Endothelial cell of umbilical vein (primary cell): ENCODE data around the gene MYO7B. TPM values are rescaled to one million over a fixed set of nuclear protein-coding genes. Genes with fewer than 3 reads are reported as not detected.
A peak's percentile ranks its signal among the peaks of the same experiment; 100 is the strongest.

Experiments
- BruUV-seq: library from RNA; stranded (reverse); fragments of 400-500 nt; replicated peaks from 2 replicates; lab custom pipeline; 2021; lab: Mats Ljungman, UMichigan
- CTCF ChIA-PET: fragments of 300-600, 350-600 bp; sonication (Branson Sonifier 250); formaldehyde crosslinking; loops from one replicate; lab custom pipeline; 2021; ENCODE audit warnings: antibody characterized with exemption, inconsistent platforms; lab: Charles Lee
- POLR2A ChIA-PET: fragments of 300-600, 350-600 bp; sonication (Branson Sonifier 250); formaldehyde crosslinking; loops from one replicate; lab custom pipeline; 2021; ENCODE audit warnings: antibody characterized with exemption, inconsistent platforms; lab: Charles Lee
- DNase-seq: peaks from one replicate; pipeline ENCODE4 v3.0.0-alpha.2; 2011; ENCODE audit warnings: low read depth, low spot score
- FAIRE-seq: peaks from 2 replicates; lab custom pipeline; 2011; peaks lifted over from hg19 to GRCh38; lab: Jason Lieb, UNC
- H2AFZ ChIP-seq: 2 replicates; pipeline ENCODE4 v1.6.0; 2012; ENCODE audit warnings: low read depth, low read length, control low read depth, inconsistent platforms
- H3K27ac ChIP-seq: 2 replicates; pipeline ENCODE4 v1.5.1; 2011; ENCODE audit warnings: low read depth, mild to moderate bottlenecking, control low read depth, low read length, moderate library complexity; ENCODE audit not compliant: insufficient read depth
- H3K27me3 ChIP-seq, 2 experiments: 2 replicates each; pipeline versions ENCODE4 v1.6.0 to v1.6.1; 2011; ENCODE audit warnings: low read length in 2 of 2, mixed read lengths in 1 of 2; ENCODE audit not compliant: control insufficient read depth in 2 of 2, insufficient read depth in 2 of 2
- H3K36me3 ChIP-seq, 2 experiments: 2 replicates in 1 of 2; 3 replicates in 1 of 2; pipeline ENCODE4 v1.5.1; 2011; ENCODE audit warnings: low read length in 2 of 2, mild to moderate bottlenecking in 1 of 2, moderate library complexity in 1 of 2; ENCODE audit not compliant: control insufficient read depth in 2 of 2, insufficient read depth in 2 of 2; ENCODE audit errors: extremely low read depth in 1 of 2
- H3K4me1 ChIP-seq: 3 replicates; pipeline ENCODE4 v1.5.1; 2011; ENCODE audit warnings: mild to moderate bottlenecking, low read length; ENCODE audit not compliant: control insufficient read depth, insufficient read depth; ENCODE audit errors: extremely low read depth
- H3K4me2 ChIP-seq: 2 replicates; pipeline ENCODE4 v1.6.1; 2011; ENCODE audit warnings: low read length, control low read depth, mixed read lengths; ENCODE audit not compliant: insufficient read depth
- H3K4me3 ChIP-seq, 3 experiments: fragments of 200-600 bp in 1 of 3; sonication (generic), shearing (Covaris generic) in 1 of 3; replicated peaks in 1 of 3; 2 replicates each; pipeline ENCODE4 v1.5.1; 2011 to 2016; ENCODE audit warnings: control low read depth in 3 of 3, low read length in 3 of 3, mild to moderate bottlenecking in 2 of 3, inconsistent platforms in 1 of 3, low read depth in 1 of 3, moderate library complexity in 1 of 3; ENCODE audit not compliant: insufficient read depth in 1 of 3
- H3K79me2 ChIP-seq: 2 replicates; pipeline ENCODE4 v1.6.0; 2012; ENCODE audit warnings: low read length, inconsistent platforms; ENCODE audit not compliant: control insufficient read depth, insufficient read depth
- H3K9ac ChIP-seq: replicated peaks from 2 replicates; pipeline ENCODE3; 2011; ENCODE audit warnings: low read length, control low read depth; ENCODE audit not compliant: insufficient read depth; ENCODE audit errors: extremely low read depth
- H3K9me1 ChIP-seq: replicated peaks from 3 replicates; pipeline ENCODE4 v1.6.0; 2011; ENCODE audit warnings: mild to moderate bottlenecking, low read length; ENCODE audit not compliant: control insufficient read depth, insufficient read depth; ENCODE audit errors: extremely low read depth
- H3K9me3 ChIP-seq: replicated peaks from 2 replicates; pipeline ENCODE4 v1.5.1; 2012; ENCODE audit warnings: low read length, inconsistent platforms; ENCODE audit not compliant: control insufficient read depth, insufficient read depth
- H4K20me1 ChIP-seq: replicated peaks from 2 replicates; pipeline ENCODE3; 2011; ENCODE audit warnings: mild to moderate bottlenecking, low read length; ENCODE audit not compliant: control insufficient read depth, insufficient read depth; ENCODE audit errors: extremely low read depth
- EZH2 ChIP-seq: IDR thresholded peaks from 2 replicates; pipeline ENCODE4 v1.6.1; 2012; ENCODE audit warnings: borderline replicate concordance, low read depth, mild to moderate bottlenecking, moderate library complexity, low read length, inconsistent platforms; ENCODE audit not compliant: severe bottlenecking
- FOS ChIP-seq: IDR thresholded peaks from 2 replicates; pipeline ENCODE4 v1.6.1; 2011; ENCODE audit warnings: mild to moderate bottlenecking, low read length, moderate library complexity, borderline replicate concordance; ENCODE audit not compliant: insufficient read depth
- GATA2 ChIP-seq: IDR thresholded peaks from 2 replicates; pipeline ENCODE4 v1.7.0; 2011; ENCODE audit warnings: low read depth, mild to moderate bottlenecking, moderate library complexity, mixed read lengths, low read length; ENCODE audit not compliant: insufficient read length, insufficient read depth
- JUN ChIP-seq: IDR thresholded peaks from 2 replicates; pipeline ENCODE4 v1.6.1; 2011; ENCODE audit warnings: borderline replicate concordance, low read depth; ENCODE audit not compliant: insufficient read length, insufficient read depth
- MYC ChIP-seq: IDR thresholded peaks from one replicate; pipeline ENCODE4 v1.6.1; 2011; ENCODE audit warnings: mild to moderate bottlenecking, low read depth, low read length
- dilution Hi-C: fragments of 300-500 bp; cut with MboI; formaldehyde crosslinking; loops from one replicate; pipeline ENCODE4 v1.15.0; 2019; ENCODE audit warnings: low sequenced_read_pairs; ENCODE audit not compliant: extremely low pct_ligation_motif_present
- intact Hi-C: fragments of 100-400 bp; cut with micrococcal nuclease; formaldehyde crosslinking; loops from one replicate; pipeline ENCODE4 v1.10.0; 2022
- polyA plus RNA-seq, 4 experiments: library from polyadenylated mRNA; depleted of rRNA in 3 of 4; stranded (reverse) in 3 of 4; unstranded in 1 of 4; fragments of >200 nt; gene quantifications; 2 replicates each; pipeline versions ENCODE4 v1.2.1 to v1.2.3, GENCODE V29; 2011 to 2012; ENCODE audit warnings: missing spikeins in 1 of 4
- total RNA-seq: library from RNA; stranded (reverse); gene quantifications from 2 replicates; pipeline ENCODE4 v1.2.3, GENCODE V29; 2021
- TF ChIP-seq, protein P1 (sequence below), 2 donors: IDR thresholded peaks; 1 replicate in 1 of 2; 2 replicates in 1 of 2; pipeline ENCODE4 v1.5.1; 2011; ENCODE audit warnings: low read length in 2 of 2, mild to moderate bottlenecking in 2 of 2, moderate library complexity in 2 of 2, control low read depth in 1 of 2, inconsistent platforms in 1 of 2, low read depth in 1 of 2; ENCODE audit not compliant: insufficient read depth in 1 of 2; ENCODE audit errors: extremely low read depth in 1 of 2
- TF ChIP-seq, protein P2 (sequence below): IDR thresholded peaks from 2 replicates; pipeline ENCODE4 v1.6.1; 2011; ENCODE audit not compliant: insufficient read depth, insufficient read length

Gene MYO7B
- total and polyA plus RNA-seq, 2 donors (not counting 3 experiments of a cell fraction or from before 2014, with no cell fraction given): 0.17 TPM; not detected in 1

DNA sequence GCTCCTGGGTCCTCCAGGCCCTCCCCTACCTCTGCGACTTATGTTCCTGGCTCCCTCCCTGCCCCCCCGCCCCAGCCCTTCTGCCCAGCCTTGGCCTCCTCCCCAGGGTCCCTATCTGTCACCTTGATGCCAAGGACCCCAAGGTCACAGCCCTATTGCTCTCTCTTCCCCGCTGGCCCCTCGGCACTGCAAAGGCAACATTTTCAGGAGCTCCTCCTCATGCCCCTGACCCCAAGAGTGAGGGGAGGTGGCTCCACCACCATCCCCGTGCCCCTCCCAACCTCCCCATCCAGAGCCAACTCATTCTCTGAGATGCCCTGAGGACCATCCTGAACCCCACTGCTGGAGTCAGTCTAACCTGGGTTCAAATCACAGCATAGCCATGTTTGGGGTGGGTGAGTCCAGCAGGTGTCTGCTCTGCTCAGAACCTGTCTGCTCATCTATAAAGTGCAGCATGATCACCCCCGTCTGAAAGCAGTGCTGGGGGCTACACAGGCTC lies 128.1 kb downstream of the MYO7B start:
- Histone ChIP-seq H3K9me3 (no peaks in the 10 kb centered on the region), H3K9me1 (no peaks in the 10 kb centered on the region), H3K27me3 (no peaks in the 10 kb centered on the region), H3K9ac (peak overlapping the region; percentile 41), H3K27ac (peak overlapping the region; percentile 62), H4K20me1 (no peaks in the 10 kb centered on the region), H3K4me3 (no peak overlapping the region), H3K36me3 (no peaks in the 10 kb centered on the region), H3K4me1 (peaks cover 55% of the 10 kb centered on the region), H3K4me2 (peak overlapping the region; percentile 31), H2AFZ (peak overlapping the region; percentile 46), H3K79me2 (no peaks in the 10 kb centered on the region)
- intact Hi-C loops: loop anchor here (1.0 kb wide), 1 partner anchor 9 kb away; no protein-coding TSS in a partner anchor
- BruUV-seq: no TSS peak
- no peak for FAIRE-seq
- no peak for DNase-seq
- dilution Hi-C loops: no loop called here
- CTCF ChIA-PET: interaction anchor here (0.6 to 6.9 kb wide), 7 partner anchors 9 to 265 kb away, joined by 3 to 37 read pairs (median 9); partner anchors contain the start of gene LIMS2
- POLR2A ChIA-PET: no interaction called here
- TF ChIP-seq FOS (no peak), MYC (no peak), GATA2 (no peak), EZH2 (no peak), JUN (no peak)
- TF ChIP-seq, protein P1, sequence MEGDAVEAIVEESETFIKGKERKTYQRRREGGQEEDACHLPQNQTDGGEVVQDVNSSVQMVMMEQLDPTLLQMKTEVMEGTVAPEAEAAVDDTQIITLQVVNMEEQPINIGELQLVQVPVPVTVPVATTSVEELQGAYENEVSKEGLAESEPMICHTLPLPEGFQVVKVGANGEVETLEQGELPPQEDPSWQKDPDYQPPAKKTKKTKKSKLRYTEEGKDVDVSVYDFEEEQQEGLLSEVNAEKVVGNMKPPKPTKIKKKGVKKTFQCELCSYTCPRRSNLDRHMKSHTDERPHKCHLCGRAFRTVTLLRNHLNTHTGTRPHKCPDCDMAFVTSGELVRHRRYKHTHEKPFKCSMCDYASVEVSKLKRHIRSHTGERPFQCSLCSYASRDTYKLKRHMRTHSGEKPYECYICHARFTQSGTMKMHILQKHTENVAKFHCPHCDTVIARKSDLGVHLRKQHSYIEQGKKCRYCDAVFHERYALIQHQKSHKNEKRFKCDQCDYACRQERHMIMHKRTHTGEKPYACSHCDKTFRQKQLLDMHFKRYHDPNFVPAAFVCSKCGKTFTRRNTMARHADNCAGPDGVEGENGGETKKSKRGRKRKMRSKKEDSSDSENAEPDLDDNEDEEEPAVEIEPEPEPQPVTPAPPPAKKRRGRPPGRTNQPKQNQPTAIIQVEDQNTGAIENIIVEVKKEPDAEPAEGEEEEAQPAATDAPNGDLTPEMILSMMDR (IDR thresholded peaks at IDR 0.05; ENCODE audit: extremely low read depth in 1 of 2, insufficient read depth in 1 of 2, low read depth in 1 of 2, low read length in 2 of 2): no peak
- TF ChIP-seq, protein P2, sequence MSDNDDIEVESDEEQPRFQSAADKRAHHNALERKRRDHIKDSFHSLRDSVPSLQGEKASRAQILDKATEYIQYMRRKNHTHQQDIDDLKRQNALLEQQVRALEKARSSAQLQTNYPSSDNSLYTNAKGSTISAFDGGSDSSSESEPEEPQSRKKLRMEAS: no peak
